Uterus (tissue), 2 donors: ENCODE data around the gene SPDYE4.

Experiments
- POLR2A ChIP-seq, 2 donors: fragments of 450-650 bp; IDR thresholded peaks; one replicate each; pipeline ENCODE4 v1.6.1; 2016; ENCODE audit warnings: antibody characterized with exemption in 2 of 2, mild to moderate bottlenecking in 1 of 2, moderate library complexity in 1 of 2
- TF ChIP-seq, protein P1 (sequence below), 4 experiments: fragments of 200-600 bp in 2 of 4; fragments of 450-650 bp in 2 of 4; sonication (generic) in 2 of 4; IDR thresholded peaks; one replicate each; pipeline ENCODE4 v1.5.1; 2016 to 2019; ENCODE audit warnings: antibody characterized with exemption in 4 of 4, mild to moderate bottlenecking in 2 of 4, moderate library complexity in 1 of 4

- TF ChIP-seq, protein P1, sequence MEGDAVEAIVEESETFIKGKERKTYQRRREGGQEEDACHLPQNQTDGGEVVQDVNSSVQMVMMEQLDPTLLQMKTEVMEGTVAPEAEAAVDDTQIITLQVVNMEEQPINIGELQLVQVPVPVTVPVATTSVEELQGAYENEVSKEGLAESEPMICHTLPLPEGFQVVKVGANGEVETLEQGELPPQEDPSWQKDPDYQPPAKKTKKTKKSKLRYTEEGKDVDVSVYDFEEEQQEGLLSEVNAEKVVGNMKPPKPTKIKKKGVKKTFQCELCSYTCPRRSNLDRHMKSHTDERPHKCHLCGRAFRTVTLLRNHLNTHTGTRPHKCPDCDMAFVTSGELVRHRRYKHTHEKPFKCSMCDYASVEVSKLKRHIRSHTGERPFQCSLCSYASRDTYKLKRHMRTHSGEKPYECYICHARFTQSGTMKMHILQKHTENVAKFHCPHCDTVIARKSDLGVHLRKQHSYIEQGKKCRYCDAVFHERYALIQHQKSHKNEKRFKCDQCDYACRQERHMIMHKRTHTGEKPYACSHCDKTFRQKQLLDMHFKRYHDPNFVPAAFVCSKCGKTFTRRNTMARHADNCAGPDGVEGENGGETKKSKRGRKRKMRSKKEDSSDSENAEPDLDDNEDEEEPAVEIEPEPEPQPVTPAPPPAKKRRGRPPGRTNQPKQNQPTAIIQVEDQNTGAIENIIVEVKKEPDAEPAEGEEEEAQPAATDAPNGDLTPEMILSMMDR (IDR thresholded peaks at IDR 0.05): no peak
- no peak for TF ChIP-seq POLR2A (IDR thresholded peaks at IDR 0.05)
These were observed 33.5 kb upstream of the SPDYE4 start for GRCh38 chr17:8791910-8792270.
